K562 (cell line): ENCODE measurements around the gene ATXN2L. TPM values are rescaled to one million over a fixed set of nuclear protein-coding genes. Genes with fewer than 3 reads are reported as not detected.

ENCODE experiments used
- CBX1 ChIP-seq: sonication (generic); IDR thresholded peaks from 2 replicates; pipeline ENCODE4 v1.6.1; 2016; ENCODE audit warnings: antibody characterized with exemption, low read depth, mild to moderate bottlenecking
- CEBPZ ChIP-seq: fragments of 150-350 bp; IDR thresholded peaks from 2 replicates; pipeline ENCODE4 v1.6.1; 2014; ENCODE audit warnings: low read depth, mild to moderate bottlenecking, low read length, borderline replicate concordance
- CHD1 ChIP-seq: fragments of 200-600 bp; sonication (generic); IDR thresholded peaks from one replicate; pipeline ENCODE4 v1.6.1; 2012; ENCODE audit warnings: mild to moderate bottlenecking, moderate library complexity, low read length, inconsistent platforms
- CHD4 ChIP-seq: fragments of 200-600 bp; sonication (generic); IDR thresholded peaks from 3 replicates; pipeline ENCODE4 v1.6.1; 2012; ENCODE audit warnings: low read depth, mild to moderate bottlenecking, mixed read lengths, low read length, inconsistent platforms; ENCODE audit not compliant: insufficient read depth, insufficient replicate concordance, poor library complexity, severe bottlenecking
- HDAC6 ChIP-seq: IDR thresholded peaks from 2 replicates; pipeline ENCODE4 v1.6.1; 2012; ENCODE audit warnings: low read depth, mild to moderate bottlenecking, control low read depth, inconsistent platforms, low read length, moderate library complexity
- HIVEP1 ChIP-seq: fragments of 250-450 bp; sonication (Bioruptor Pico); IDR thresholded peaks from 2 replicates; pipeline ENCODE4 v1.4.0; 2020; ENCODE audit warnings: mild to moderate bottlenecking
- ILK ChIP-seq: fragments of 450-650 bp; IDR thresholded peaks from 2 replicates; pipeline ENCODE4 v1.6.1; 2016; ENCODE audit warnings: missing genetic modification characterization, low read depth, mild to moderate bottlenecking, missing compliant biosample characterization, moderate library complexity, borderline replicate concordance
- KLF6 ChIP-seq: fragments of 250-450 bp; sonication (Bioruptor Pico); IDR thresholded peaks from 2 replicates; pipeline ENCODE4 v1.4.0; 2020; ENCODE audit warnings: mild to moderate bottlenecking, moderate library complexity, borderline replicate concordance
- MLLT1 ChIP-seq, 2 experiments: fragments of 450-650 bp; IDR thresholded peaks; 2 replicates each; pipeline ENCODE4 v1.6.1; 2016
- PREB ChIP-seq: sonication (generic); formaldehyde crosslinking; IDR thresholded peaks from 2 replicates; pipeline ENCODE4 v1.8.1; 2023; ENCODE audit warnings: mild to moderate bottlenecking, missing genetic modification reagents
- SMAD4 ChIP-seq: fragments of 250-450 bp; sonication (Bioruptor Pico); conservative IDR thresholded peaks from 2 replicates; pipeline ENCODE4 v1.8.0; 2021; ENCODE audit warnings: inconsistent platforms, mild to moderate bottlenecking, moderate library complexity
- SMARCE1 ChIP-seq: fragments of 450-650 bp; IDR thresholded peaks from 2 replicates; pipeline ENCODE4 v1.7.1; 2016; ENCODE audit warnings: mild to moderate bottlenecking
- THRA ChIP-seq: fragments of 450-650 bp; IDR thresholded peaks from 2 replicates; pipeline ENCODE4 v1.6.1; 2017; ENCODE audit warnings: mild to moderate bottlenecking, moderate library complexity
- THRAP3 ChIP-seq: fragments of 450-650 bp; IDR thresholded peaks from 2 replicates; pipeline ENCODE4 v1.6.1; 2016; ENCODE audit warnings: mild to moderate bottlenecking, inconsistent platforms, borderline replicate concordance
- ZBTB7A ChIP-seq: IDR thresholded peaks from 2 replicates; pipeline ENCODE4 v1.6.1; 2011; ENCODE audit warnings: low read depth, mild to moderate bottlenecking, low read length, moderate library complexity, borderline replicate concordance; ENCODE audit not compliant: control insufficient read depth
- ZNF668 ChIP-seq: fragments of 250-450 bp; sonication (Bioruptor Pico); IDR thresholded peaks from 2 replicates; pipeline ENCODE4 v1.8.0; 2022; ENCODE audit warnings: mild to moderate bottlenecking, inconsistent platforms
- polyA plus RNA-seq, 8 experiments: library from polyadenylated mRNA; depleted of rRNA in 4 of 8; stranded (reverse) in 5 of 8; unstranded in 3 of 8; fragments of >200 nt; fragmentation: Nextera tagmentation in 2 of 8; fragmentation: Illumina TruSeq in 1 of 8; extraction: Ambion mirVana in 2 of 8; extraction: Trizol in 1 of 8; gene quantifications; 2 replicates each; pipeline versions ENCODE4 v1.2.1 to v1.2.3, GENCODE V29; 2011 to 2014; ENCODE audit warnings: inconsistent platforms in 1 of 8, missing spikeins in 1 of 8
- total RNA-seq, 7 experiments: library from RNA; depleted of rRNA in 6 of 7; stranded (reverse); fragments of >200 nt in 6 of 7; fragmentation: Illumina TruSeq in 2 of 7; extraction: Trizol in 2 of 7; gene quantifications; 2 replicates each; pipeline versions ENCODE4 v1.2.1 to v1.2.3, GENCODE V29; 2011 to 2021; ENCODE audit warnings: low replicate concordance in 1 of 7
- TF ChIP-seq, protein P1 (sequence below): fragments of 250-450 bp; sonication (Bioruptor Pico); IDR thresholded peaks from 2 replicates; pipeline ENCODE4 v1.4.0; 2020; ENCODE audit warnings: borderline replicate concordance

ATXN2L gene
- total and polyA plus RNA-seq, 9 of the 15 experiments (the other 6 are each of a cell fraction or from before 2014, with no cell fraction given) = 3.8 to 280 (median 37.2) TPM

DNA sequence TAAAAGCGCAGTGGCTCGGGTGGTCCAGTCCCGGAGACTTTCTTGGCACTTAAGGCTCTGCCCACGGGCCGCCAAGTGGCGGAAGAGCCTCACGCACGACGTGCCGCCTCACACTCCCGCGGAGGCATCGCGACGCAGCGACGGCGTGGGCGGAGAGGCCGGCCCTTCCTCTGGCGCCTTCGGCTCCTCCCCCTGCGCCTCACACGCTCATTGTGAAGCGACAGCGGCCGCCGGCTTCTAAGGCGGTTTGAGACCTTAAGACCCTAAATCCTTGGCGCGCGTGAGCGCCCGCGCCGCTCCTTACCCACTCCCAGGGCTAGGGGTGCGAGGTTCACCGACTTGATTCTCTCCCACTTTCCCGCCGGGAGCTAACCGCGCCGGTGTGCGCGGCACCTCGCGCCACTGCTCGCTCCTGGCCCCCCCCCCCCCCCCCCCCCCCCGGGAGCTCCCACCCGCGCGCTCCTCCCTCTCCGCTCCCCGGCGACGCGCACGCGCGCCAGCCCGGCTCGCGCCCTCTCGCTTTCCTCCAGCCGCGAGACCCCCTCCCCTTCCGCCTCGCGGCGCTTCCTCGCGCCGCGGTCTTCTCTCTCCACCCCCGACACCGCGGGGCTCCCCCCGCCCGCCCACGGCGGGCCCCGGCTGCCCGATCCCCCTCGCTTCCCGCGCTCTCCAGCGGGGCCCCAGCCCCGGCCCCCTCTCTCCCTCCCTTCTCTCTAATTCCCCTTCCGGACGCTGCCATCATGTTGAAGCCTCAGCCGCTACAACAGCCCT is at the start of gene ATXN2L (continued):
- TF ChIP-seq ILK = no peak
- TF ChIP-seq CHD1 = peak; percentile 23
- no peak for TF ChIP-seq THRAP3
- no peak for TF ChIP-seq HDAC6
- TF ChIP-seq CEBPZ = no peak
- peak; percentile 83 for TF ChIP-seq ZBTB7A
- TF ChIP-seq THRA = no peak
- TF ChIP-seq CHD4 = no peak
- TF ChIP-seq SMAD4 (CRISPR knock-in tag) = peak; percentile 85
- TF ChIP-seq CBX1 = peak; percentile 87
- TF ChIP-seq MLLT1 (IDR thresholded peaks at IDR 0.05) = no peak
- no peak for TF ChIP-seq ZNF668 (CRISPR knock-in tag)
- TF ChIP-seq PREB (CRISPR knock-in tag) = no peak
- peak; percentile 51; the same call in 1 of the 2 replicates for TF ChIP-seq KLF6
- TF ChIP-seq SMARCE1 = no peak
- TF ChIP-seq, protein P1, sequence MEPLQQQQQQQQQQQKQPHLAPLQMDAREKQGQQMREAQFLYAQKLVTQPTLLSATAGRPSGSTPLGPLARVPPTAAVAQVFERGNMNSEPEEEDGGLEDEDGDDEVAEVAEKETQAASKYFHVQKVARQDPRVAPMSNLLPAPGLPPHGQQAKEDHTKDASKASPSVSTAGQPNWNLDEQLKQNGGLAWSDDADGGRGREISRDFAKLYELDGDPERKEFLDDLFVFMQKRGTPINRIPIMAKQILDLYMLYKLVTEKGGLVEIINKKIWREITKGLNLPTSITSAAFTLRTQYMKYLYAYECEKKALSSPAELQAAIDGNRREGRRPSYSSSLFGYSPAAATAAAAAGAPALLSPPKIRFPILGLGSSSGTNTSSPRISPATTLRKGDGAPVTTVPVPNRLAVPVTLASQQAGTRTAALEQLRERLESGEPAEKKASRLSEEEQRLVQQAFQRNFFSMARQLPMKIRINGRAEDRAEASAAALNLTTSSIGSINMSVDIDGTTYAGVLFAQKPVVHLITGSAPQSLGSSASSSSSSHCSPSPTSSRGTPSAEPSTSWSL (CRISPR knock-in tag) = no peak
- TF ChIP-seq HIVEP1 = no peak
- TF ChIP-seq, all 486 proteins: peak for 180
